Nephron progenitor cell (in vitro differentiated cells): ENCODE results near the gene CFAP46.

Experiments used
- DNase-seq: peaks from one replicate; pipeline ENCODE4 v3.0.0; 2021
- H3K27ac Mint-ChIP-seq: 2 replicates; pipeline ENCODE4 v1.8.0; 2021; ENCODE audit warnings: mild to moderate bottlenecking, moderate library complexity, mixed read lengths
- H3K27me3 Mint-ChIP-seq: 2 replicates; pipeline ENCODE4 v1.8.0; 2021; ENCODE audit warnings: mild to moderate bottlenecking, low read depth, mixed read lengths; ENCODE audit not compliant: poor library complexity
- H3K36me3 Mint-ChIP-seq: 2 replicates; pipeline ENCODE4 v1.8.0; 2021; ENCODE audit warnings: low read depth, mixed read lengths
- H3K4me1 Mint-ChIP-seq: 2 replicates; pipeline ENCODE4 v1.8.0; 2021; ENCODE audit warnings: mixed read lengths
- H3K4me3 Mint-ChIP-seq: 2 replicates; pipeline ENCODE4 v1.8.0; 2021; ENCODE audit warnings: mild to moderate bottlenecking, moderate library complexity, mixed read lengths
- H3K9me3 Mint-ChIP-seq: 2 replicates; pipeline ENCODE4 v1.8.0; 2021; ENCODE audit warnings: mild to moderate bottlenecking, moderate library complexity, mixed read lengths
- CTCF ChIP-seq: fragments of 200-600 bp; sonication (generic); IDR thresholded peaks from 2 replicates; pipeline ENCODE4 v1.5.0; 2021; ENCODE audit warnings: antibody characterized with exemption

Gene CFAP46

GRCh38 chr10:132810807-132811700 lies 131.3 kb downstream of the CFAP46 start:
- no peaks in the 10 kb centered on the region for H3K36me3 Mint-ChIP-seq
- no peak for TF ChIP-seq CTCF
- peaks cover 23% of the 10 kb centered on the region for H3K4me1 Mint-ChIP-seq
- no peak for DNase-seq
- H3K9me3 Mint-ChIP-seq: peaks cover 4% of the 10 kb centered on the region
- no peak overlapping the region for H3K27ac Mint-ChIP-seq
- H3K4me3 Mint-ChIP-seq: no peak overlapping the region
- peaks cover 16% of the 10 kb centered on the region for H3K27me3 Mint-ChIP-seq

DNA sequence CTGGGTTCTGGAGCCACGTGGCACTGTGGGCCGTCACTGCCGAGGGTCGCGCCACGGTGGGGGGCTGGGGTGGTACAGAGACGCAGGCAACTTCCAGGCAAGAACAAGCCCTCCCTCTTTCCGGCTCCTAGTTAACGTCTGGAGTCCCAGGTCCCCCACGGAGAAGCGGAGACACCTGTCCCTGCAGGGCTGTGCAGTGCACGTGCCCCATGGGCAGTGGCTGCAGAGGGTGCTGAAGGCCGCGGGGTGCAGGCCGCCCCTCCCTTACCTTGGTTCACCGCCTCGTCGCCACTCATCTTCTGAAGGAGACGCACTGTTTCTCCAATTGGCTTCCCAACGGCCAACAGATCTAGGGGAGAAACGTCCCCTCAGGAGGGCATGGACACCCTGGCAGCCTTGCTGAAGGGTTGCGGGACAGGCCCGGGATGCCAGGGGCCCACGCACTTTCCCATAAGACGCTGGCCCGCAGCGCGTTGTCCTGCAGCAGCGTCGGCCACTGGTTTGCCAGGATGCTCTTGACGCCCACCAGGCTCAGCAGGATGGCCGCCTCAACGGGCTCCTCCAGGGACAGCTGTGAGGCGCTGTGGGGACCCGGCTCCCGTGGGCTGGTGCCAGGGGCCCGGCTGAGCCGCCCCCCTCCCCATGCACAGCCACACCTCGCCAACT lies 132.1 kb downstream of the CFAP46 start:
- Mint-ChIP-seq H3K9me3 (no peaks in the 10 kb centered on the region), H3K4me3 (no peak overlapping the region), H3K27me3 (peaks cover 8% of the 10 kb centered on the region), H3K27ac (no peak overlapping the region), H3K4me1 (peaks cover 24% of the 10 kb centered on the region), H3K36me3 (no peaks in the 10 kb centered on the region)
- no peak for TF ChIP-seq CTCF
- no peak for DNase-seq

GRCh38 chr10:132809232-132810140 lies 132.9 kb downstream of the CFAP46 start:
- H3K27ac Mint-ChIP-seq: no peak overlapping the region
- DNase-seq: no peak
- peaks cover 7% of the 10 kb centered on the region for H3K27me3 Mint-ChIP-seq
- no peak overlapping the region for H3K4me3 Mint-ChIP-seq
- H3K36me3 Mint-ChIP-seq: no peaks in the 10 kb centered on the region
- no peaks in the 10 kb centered on the region for H3K9me3 Mint-ChIP-seq
- no peak for TF ChIP-seq CTCF
- peaks cover 28% of the 10 kb centered on the region for H3K4me1 Mint-ChIP-seq

DNA sequence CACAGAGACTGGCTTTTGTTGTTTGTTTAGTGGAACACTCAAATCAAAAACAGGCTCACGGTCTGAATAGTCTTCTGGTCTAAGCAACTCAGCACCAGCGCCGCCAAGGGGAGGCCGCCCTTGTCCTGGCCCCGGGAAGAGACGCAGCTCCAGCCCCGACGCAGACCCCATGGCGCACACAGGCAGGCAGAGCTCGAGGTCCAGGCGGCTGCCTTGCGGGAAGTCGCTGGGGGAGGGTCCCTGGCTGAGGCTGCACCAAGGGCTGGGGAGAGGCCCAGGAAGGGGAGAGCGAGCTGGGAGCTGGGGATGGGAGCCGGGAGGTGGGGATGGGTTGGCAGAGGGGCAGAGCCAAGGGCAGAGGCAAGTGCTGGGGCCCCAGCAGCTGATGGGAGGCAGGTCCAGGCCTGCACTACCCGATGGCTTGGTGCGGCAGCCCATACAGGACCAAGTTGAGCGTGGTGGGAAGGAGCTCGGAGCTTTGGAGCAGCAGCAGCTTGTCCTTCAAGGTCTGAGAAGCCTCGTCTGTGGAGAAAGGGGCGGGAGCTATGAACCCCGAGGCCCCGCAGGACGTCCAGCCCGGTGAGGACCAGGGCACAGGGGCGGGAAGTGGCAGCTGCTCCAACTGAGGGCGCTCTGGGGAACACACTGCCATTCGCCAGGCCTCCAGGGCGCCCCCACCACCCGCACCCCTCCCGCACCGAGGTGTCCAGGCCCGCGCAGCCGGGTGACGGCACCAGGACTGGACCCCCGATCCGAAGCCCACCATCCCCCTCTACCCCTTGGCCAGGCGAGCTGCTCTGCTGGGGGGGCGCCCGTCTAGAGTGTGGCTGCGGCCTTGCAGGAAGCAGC lies 133.8 kb downstream of the CFAP46 start:
- TF ChIP-seq CTCF: no peak
- Mint-ChIP-seq H3K9me3 (no peaks in the 10 kb centered on the region), H3K27ac (no peak overlapping the region), H3K4me3 (no peak overlapping the region), H3K27me3 (peaks cover 6% of the 10 kb centered on the region), H3K4me1 (peaks cover 32% of the 10 kb centered on the region), H3K36me3 (no peaks in the 10 kb centered on the region)
- DNase-seq: no peak

GRCh38 chr10:132807621-132808049 lies 134.7 kb downstream of the CFAP46 start:
- Mint-ChIP-seq H3K4me3 (no peak overlapping the region), H3K36me3 (no peaks in the 10 kb centered on the region), H3K4me1 (peaks cover 36% of the 10 kb centered on the region), H3K27me3 (peaks cover 3% of the 10 kb centered on the region), H3K9me3 (peaks cover 3% of the 10 kb centered on the region), H3K27ac (no peak overlapping the region)
- TF ChIP-seq CTCF: no peak
- no peak for DNase-seq
